GM12878 (cell line): ENCODE measurements around the gene ZNF592. TPM values are rescaled to one million over a fixed set of nuclear protein-coding genes. Genes with fewer than 3 reads are reported as not detected.
A peak's percentile ranks its signal among the peaks of the same experiment; 100 is the strongest.

Source experiments
- ATAC-seq: fragments of 200-7000 bp; cut with Tn5 transposase; 3 replicates; pipeline ENCODE4 v1.9.1; 2020; ENCODE audit warnings: mild to moderate bottlenecking, moderate library complexity
- BruUV-seq: library from RNA; stranded (reverse); fragments of 400-500 nt; replicated peaks from 2 replicates; lab custom pipeline; 2021; lab: Mats Ljungman, UMichigan
- CTCF ChIA-PET: fragments of 300-600 bp; sonication (Branson Sonifier 250); formaldehyde crosslinking; extraction: SDS; loops from one replicate; lab custom pipeline; 2021; ENCODE audit warnings: inconsistent platforms; lab: Yijun Ruan, JAX
- POLR2A ChIA-PET: fragments of 350-600 bp; formaldehyde crosslinking; extraction: SDS; loops from one replicate; lab custom pipeline; 2021; ENCODE audit warnings: inconsistent platforms; lab: Charles Lee
- RAD21 ChIA-PET: fragments of 300-600 bp; sonication (Branson Sonifier 250); formaldehyde crosslinking; loops from one replicate; lab custom pipeline; 2023; ENCODE audit warnings: antibody characterized with exemption; ENCODE audit not compliant: unreplicated experiment; lab: Charles Lee
- SMC1A ChIA-PET: fragments of 300-600 bp; sonication (Branson Sonifier 250); formaldehyde crosslinking; loops from one replicate; lab custom pipeline; 2023; ENCODE audit not compliant: unreplicated experiment, uncharacterized antibody; lab: Charles Lee
- DNase-seq: peaks from one replicate; pipeline ENCODE4 v3.0.0-alpha.2; 2011; ENCODE audit warnings: low read depth, low spot score
- FAIRE-seq: peaks from 3 replicates; lab custom pipeline; 2011; peaks lifted over from hg19 to GRCh38; lab: Jason Lieb, UNC
- H2AFZ ChIP-seq: 2 replicates; pipeline ENCODE4 v1.6.0; 2011; ENCODE audit warnings: low read depth, low read length, control low read depth; ENCODE audit not compliant: control insufficient read depth
- H3K27ac ChIP-seq: 2 replicates; pipeline ENCODE4 v1.5.1; 2011; ENCODE audit warnings: control low read depth; ENCODE audit not compliant: control insufficient read depth, insufficient read depth
- H3K27me3 ChIP-seq, 2 experiments: replicated peaks in 1 of 2; 2 replicates each; pipeline versions ENCODE4 v1.6.0 to v1.6.1; 2011; ENCODE audit warnings: low read length in 1 of 2; ENCODE audit not compliant: control insufficient read depth in 2 of 2, insufficient read depth in 2 of 2
- H3K36me3 ChIP-seq, 2 experiments: 2 replicates each; pipeline ENCODE4 v1.5.1; 2011; ENCODE audit warnings: low read length in 1 of 2; ENCODE audit not compliant: control insufficient read depth in 2 of 2, insufficient read depth in 2 of 2
- H3K4me1 ChIP-seq: 2 replicates; pipeline ENCODE4 v1.6.1; 2011; ENCODE audit warnings: mild to moderate bottlenecking, low read length, moderate library complexity, mixed read lengths; ENCODE audit not compliant: control insufficient read depth, insufficient read depth
- H3K4me2 ChIP-seq: 2 replicates; pipeline ENCODE4 v1.6.0; 2011; ENCODE audit warnings: control low read depth; ENCODE audit not compliant: control insufficient read depth, insufficient read depth
- H3K4me3 ChIP-seq: fragments of 200-600 bp; sonication (generic); 2 replicates; pipeline ENCODE4 v1.5.1; 2016
- H3K79me2 ChIP-seq: 2 replicates; pipeline ENCODE4 v1.6.0; 2011; ENCODE audit warnings: low read length; ENCODE audit not compliant: control insufficient read depth, insufficient read depth
- H3K9ac ChIP-seq: 2 replicates; pipeline ENCODE4 v1.8.0; 2011; ENCODE audit warnings: low read length, control low read depth, mixed read lengths; ENCODE audit not compliant: control insufficient read depth, insufficient read depth
- H3K9me3 ChIP-seq: replicated peaks from 3 replicates; pipeline ENCODE4 v1.5.1; 2011; ENCODE audit warnings: mild to moderate bottlenecking, low read length; ENCODE audit not compliant: control insufficient read depth, insufficient read depth
- H4K20me1 ChIP-seq: 2 replicates; pipeline ENCODE4 v1.6.0; 2011; ENCODE audit not compliant: control insufficient read depth, insufficient read depth
- ETV6 ChIP-seq, 2 experiments: fragments of 450-650 bp in 1 of 2; IDR thresholded peaks in 1 of 2; conservative IDR thresholded peaks in 1 of 2; 2 replicates each; pipeline ENCODE4 v1.6.1; 2014; ENCODE audit warnings: antibody characterized with exemption in 1 of 2, borderline replicate concordance in 1 of 2, low read depth in 1 of 2, mild to moderate bottlenecking in 1 of 2, moderate library complexity in 1 of 2
- NKRF ChIP-seq: fragments of 450-650 bp; conservative IDR thresholded peaks from 2 replicates; pipeline ENCODE4 v1.6.1; 2017; ENCODE audit warnings: mild to moderate bottlenecking, moderate library complexity
- RAD21 ChIP-seq: IDR thresholded peaks from 2 replicates; pipeline ENCODE4 v1.6.1; 2011; ENCODE audit warnings: mild to moderate bottlenecking, low read depth, low read length, moderate library complexity; ENCODE audit not compliant: insufficient read depth
- SIN3A ChIP-seq: IDR thresholded peaks from 2 replicates; pipeline ENCODE4 v1.6.1; 2012; ENCODE audit warnings: low read depth, low read length, improper control_type of control experiment
- ZSCAN29 ChIP-seq: fragments of 450-650 bp; IDR thresholded peaks from 2 replicates; pipeline ENCODE4 v1.6.1; 2017; ENCODE audit warnings: mild to moderate bottlenecking, moderate library complexity
- WGBS: methylation state at CpG from one replicate; pipeline ENCODE4 v1.1.6; 2016; ENCODE audit warnings: low lambda C conversion rate; ENCODE audit not compliant: insufficient replicate concordance, insufficient coverage; ENCODE audit errors: missing lambda C conversion rate; 5-methylcytosine and 5-hydroxymethylcytosine counted together
- in situ Hi-C: fragments of 300-500 bp; cut with MboI; formaldehyde crosslinking; loops from 9 replicates; pipeline ENCODE4 v1.14.3; 2018; ENCODE audit warnings: mixed read lengths
- intact Hi-C: fragments of 100-400 bp; cut with micrococcal nuclease; formaldehyde crosslinking; loops from one replicate; pipeline ENCODE4 v1.14.2; 2022; ENCODE audit not compliant: unreplicated experiment
- polyA plus RNA-seq, 11 experiments: library from polyadenylated mRNA; depleted of rRNA in 4 of 11; unstranded in 6 of 11; stranded (reverse) in 5 of 11; fragments of >200 nt; fragmentation: Nextera tagmentation in 4 of 11; fragmentation: Illumina TruSeq in 1 of 11; extraction: Ambion mirVana in 4 of 11; extraction: Trizol in 1 of 11; gene quantifications; 1 replicate in 1 of 11; 2 replicates in 10 of 11; pipeline versions ENCODE4 v1.2.1 to v1.2.3, GENCODE V29; 2011 to 2016; ENCODE audit warnings: inconsistent platforms in 2 of 11, missing spikeins in 2 of 11, low read depth in 1 of 11
- total RNA-seq, 4 experiments: library from RNA; depleted of rRNA in 3 of 4; stranded (reverse); fragments of >200 nt in 3 of 4; fragmentation: Illumina TruSeq in 1 of 4; extraction: Trizol in 1 of 4; gene quantifications; 2 replicates each; pipeline versions ENCODE4 v1.2.1 to v1.2.3, GENCODE V29; 2013 to 2021
- TF ChIP-seq, protein P1 (sequence below): fragments of 450-650 bp; IDR thresholded peaks from 2 replicates; pipeline ENCODE4 v1.6.1; 2017; ENCODE audit warnings: low read depth, mild to moderate bottlenecking, moderate library complexity
- TF ChIP-seq, protein P2 (sequence below): IDR thresholded peaks from 2 replicates; pipeline ENCODE4 v1.6.1; 2012; ENCODE audit warnings: low read length, inconsistent platforms

ZNF592 gene
- total and polyA plus RNA-seq, 10 of the 15 experiments (the other 5 are each of a cell fraction or from before 2014, with no cell fraction given): 0.95 to 23.7 (median 8.6) TPM

- no TSS peak for BruUV-seq
- DNase-seq (no peak), ATAC-seq (peak; percentile 8), FAIRE-seq (no peak)
- in situ Hi-C loops (no loop called here), intact Hi-C loops (loop anchor here (1.0 kb wide), 3 partner anchors 20 to 61 kb away; partner anchors contain the start of gene WDR73)
- H3K27me3 ChIP-seq: no peaks in the 10 kb centered on the region
- H3K9ac ChIP-seq: peak overlapping the region; percentile 97
- ChIA-PET RAD21 (interaction anchor here (0.7 to 5.7 kb wide), 10 partner anchors 18 to 213 kb away, joined by 3 to 53 read pairs (median 6); no protein-coding TSS in a partner anchor), CTCF (interaction anchor here (0.8 to 5.2 kb wide), 7 partner anchors 8 to 213 kb away, joined by 3 to 35 read pairs (median 4); partner anchors contain the start of gene WDR73), POLR2A (interaction anchor here (0.9 to 4.1 kb wide), 8 partner anchors 8 to 85 kb away, joined by 3 to 27 read pairs (median 4); partner anchors contain the start of gene WDR73), SMC1A (interaction anchor here (0.8 to 5.7 kb wide), 15 partner anchors 8 to 1047 kb away, joined by 3 to 60 read pairs (median 5); partner anchors contain the start of gene NMB)
- peaks cover 20% of the 10 kb centered on the region for H3K4me1 ChIP-seq
- H3K4me2 ChIP-seq: peak overlapping the region; percentile 87
- H3K79me2 ChIP-seq: peaks cover 49% of the 10 kb centered on the region
- peak; percentile 5; the same call in 1 of the 2 replicates for TF ChIP-seq SIN3A
- 0 out of 2 replicates have a peak, but pooled peaks have one; percentile 14 for TF ChIP-seq RAD21
- peak in 1 of 2 experiments; percentile 14; a peak in 1 of 4 replicates for TF ChIP-seq ETV6 (conservative IDR thresholded peaks at IDR 0.05 in 1 of 2, IDR thresholded peaks at IDR 0.05 in 1 of 2; ENCODE audit: borderline replicate concordance in 1 of 2, low read depth in 1 of 2)
- 0 out of 2 replicates have a peak, but pooled peaks have one; percentile 79 for TF ChIP-seq NKRF
- TF ChIP-seq ZSCAN29: no peak
- TF ChIP-seq, protein P1, sequence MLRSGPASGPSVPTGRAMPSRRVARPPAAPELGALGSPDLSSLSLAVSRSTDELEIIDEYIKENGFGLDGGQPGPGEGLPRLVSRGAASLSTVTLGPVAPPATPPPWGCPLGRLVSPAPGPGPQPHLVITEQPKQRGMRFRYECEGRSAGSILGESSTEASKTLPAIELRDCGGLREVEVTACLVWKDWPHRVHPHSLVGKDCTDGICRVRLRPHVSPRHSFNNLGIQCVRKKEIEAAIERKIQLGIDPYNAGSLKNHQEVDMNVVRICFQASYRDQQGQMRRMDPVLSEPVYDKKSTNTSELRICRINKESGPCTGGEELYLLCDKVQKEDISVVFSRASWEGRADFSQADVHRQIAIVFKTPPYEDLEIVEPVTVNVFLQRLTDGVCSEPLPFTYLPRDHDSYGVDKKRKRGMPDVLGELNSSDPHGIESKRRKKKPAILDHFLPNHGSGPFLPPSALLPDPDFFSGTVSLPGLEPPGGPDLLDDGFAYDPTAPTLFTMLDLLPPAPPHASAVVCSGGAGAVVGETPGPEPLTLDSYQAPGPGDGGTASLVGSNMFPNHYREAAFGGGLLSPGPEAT: 0 out of 2 replicates have a peak, but pooled peaks have one; percentile 5
- TF ChIP-seq, protein P2, sequence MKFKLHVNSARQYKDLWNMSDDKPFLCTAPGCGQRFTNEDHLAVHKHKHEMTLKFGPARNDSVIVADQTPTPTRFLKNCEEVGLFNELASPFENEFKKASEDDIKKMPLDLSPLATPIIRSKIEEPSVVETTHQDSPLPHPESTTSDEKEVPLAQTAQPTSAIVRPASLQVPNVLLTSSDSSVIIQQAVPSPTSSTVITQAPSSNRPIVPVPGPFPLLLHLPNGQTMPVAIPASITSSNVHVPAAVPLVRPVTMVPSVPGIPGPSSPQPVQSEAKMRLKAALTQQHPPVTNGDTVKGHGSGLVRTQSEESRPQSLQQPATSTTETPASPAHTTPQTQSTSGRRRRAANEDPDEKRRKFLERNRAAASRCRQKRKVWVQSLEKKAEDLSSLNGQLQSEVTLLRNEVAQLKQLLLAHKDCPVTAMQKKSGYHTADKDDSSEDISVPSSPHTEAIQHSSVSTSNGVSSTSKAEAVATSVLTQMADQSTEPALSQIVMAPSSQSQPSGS: no peak
- WGBS: 2% methylated on average over 36 of the region's 36 CpGs
- H2AFZ ChIP-seq: peak overlapping the region; percentile 94
- peak overlapping the region; percentile 70 for H3K4me3 ChIP-seq
- H3K36me3 ChIP-seq: peaks cover 0 to 9% of the 10 kb centered on the region in 2 experiments; a peak in 3 of 4 replicates
- peak overlapping the region; percentile 87 for H3K27ac ChIP-seq
- H3K9me3 ChIP-seq: peaks cover 8% of the 10 kb centered on the region; the same call in 2 of the 3 replicates
- no peaks in the 10 kb centered on the region for H4K20me1 ChIP-seq
Measured at GRCh38 chr15:84715441-84716035, 32.9 kb upstream of the ZNF592 start.
